GM13977 (cell line): ENCODE data around the gene ANKS4B.

Source experiments
- DNase-seq: peaks from one replicate; pipeline ENCODE4 v3.0.0; 2012; ENCODE audit warnings: low spot score
- in situ Hi-C: fragments of 300-500 bp; cut with MboI; formaldehyde crosslinking; loops from one replicate; pipeline ENCODE4 v1.12.0; 2022; ENCODE audit warnings: low sequenced_read_pairs, low pct_unique_long_range_greater_than_20kb, mixed read lengths, inconsistent platforms; ENCODE audit not compliant: unreplicated experiment
- TF ChIP-seq, protein P1 (sequence below): IDR thresholded peaks from 2 replicates; pipeline ENCODE4 v1.5.1; 2012; ENCODE audit warnings: mild to moderate bottlenecking, control low read depth; ENCODE audit not compliant: insufficient read depth; ENCODE audit errors: extremely low read depth, missing control alignments

ANKS4B gene

GRCh38 chr16:21302898-21303528 is 69.5 kb downstream of the ANKS4B start:
- in situ Hi-C loops = no loop called here
- TF ChIP-seq, protein P1, sequence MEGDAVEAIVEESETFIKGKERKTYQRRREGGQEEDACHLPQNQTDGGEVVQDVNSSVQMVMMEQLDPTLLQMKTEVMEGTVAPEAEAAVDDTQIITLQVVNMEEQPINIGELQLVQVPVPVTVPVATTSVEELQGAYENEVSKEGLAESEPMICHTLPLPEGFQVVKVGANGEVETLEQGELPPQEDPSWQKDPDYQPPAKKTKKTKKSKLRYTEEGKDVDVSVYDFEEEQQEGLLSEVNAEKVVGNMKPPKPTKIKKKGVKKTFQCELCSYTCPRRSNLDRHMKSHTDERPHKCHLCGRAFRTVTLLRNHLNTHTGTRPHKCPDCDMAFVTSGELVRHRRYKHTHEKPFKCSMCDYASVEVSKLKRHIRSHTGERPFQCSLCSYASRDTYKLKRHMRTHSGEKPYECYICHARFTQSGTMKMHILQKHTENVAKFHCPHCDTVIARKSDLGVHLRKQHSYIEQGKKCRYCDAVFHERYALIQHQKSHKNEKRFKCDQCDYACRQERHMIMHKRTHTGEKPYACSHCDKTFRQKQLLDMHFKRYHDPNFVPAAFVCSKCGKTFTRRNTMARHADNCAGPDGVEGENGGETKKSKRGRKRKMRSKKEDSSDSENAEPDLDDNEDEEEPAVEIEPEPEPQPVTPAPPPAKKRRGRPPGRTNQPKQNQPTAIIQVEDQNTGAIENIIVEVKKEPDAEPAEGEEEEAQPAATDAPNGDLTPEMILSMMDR = no peak
- DNase-seq = peak; percentile 47
